Measurements from ENCODE around the gene TRIP13.
"Not testable (repeated sequence)": the region's sequence is repeated elsewhere in the genome, so short reads cannot be mapped to it uniquely, and the experiment has no call there.

TRIP13 gene

DNA sequence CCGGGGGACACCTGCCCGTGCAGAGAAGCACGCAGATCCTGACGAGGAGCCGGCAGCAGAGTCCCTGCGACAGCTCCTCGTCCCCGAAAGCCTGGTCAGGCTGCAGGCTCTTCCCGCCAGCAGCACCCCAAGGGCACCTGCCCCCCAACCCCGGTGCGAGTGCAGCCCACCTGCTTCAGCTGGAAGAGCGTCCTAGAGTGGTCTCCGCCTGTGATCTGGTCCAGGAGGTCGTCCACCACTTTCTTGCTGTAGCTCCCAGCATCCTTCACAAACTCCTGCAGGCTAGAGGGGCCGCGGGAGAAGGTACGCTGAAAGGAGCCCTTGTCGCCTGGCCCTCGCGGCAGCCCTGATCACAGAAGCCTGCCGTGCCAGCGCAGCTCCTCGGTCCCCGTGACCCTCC is 16.8 kb upstream of the TRIP13 start:
- TF ChIP-seq, protein P1, sequence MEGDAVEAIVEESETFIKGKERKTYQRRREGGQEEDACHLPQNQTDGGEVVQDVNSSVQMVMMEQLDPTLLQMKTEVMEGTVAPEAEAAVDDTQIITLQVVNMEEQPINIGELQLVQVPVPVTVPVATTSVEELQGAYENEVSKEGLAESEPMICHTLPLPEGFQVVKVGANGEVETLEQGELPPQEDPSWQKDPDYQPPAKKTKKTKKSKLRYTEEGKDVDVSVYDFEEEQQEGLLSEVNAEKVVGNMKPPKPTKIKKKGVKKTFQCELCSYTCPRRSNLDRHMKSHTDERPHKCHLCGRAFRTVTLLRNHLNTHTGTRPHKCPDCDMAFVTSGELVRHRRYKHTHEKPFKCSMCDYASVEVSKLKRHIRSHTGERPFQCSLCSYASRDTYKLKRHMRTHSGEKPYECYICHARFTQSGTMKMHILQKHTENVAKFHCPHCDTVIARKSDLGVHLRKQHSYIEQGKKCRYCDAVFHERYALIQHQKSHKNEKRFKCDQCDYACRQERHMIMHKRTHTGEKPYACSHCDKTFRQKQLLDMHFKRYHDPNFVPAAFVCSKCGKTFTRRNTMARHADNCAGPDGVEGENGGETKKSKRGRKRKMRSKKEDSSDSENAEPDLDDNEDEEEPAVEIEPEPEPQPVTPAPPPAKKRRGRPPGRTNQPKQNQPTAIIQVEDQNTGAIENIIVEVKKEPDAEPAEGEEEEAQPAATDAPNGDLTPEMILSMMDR (IDR thresholded peaks at IDR 0.05; ENCODE audit: low read depth, low read length): no peak
- no peak overlapping the region for H3K4me3 ChIP-seq (ENCODE audit: low read depth, low read length)

GRCh38 chr5:876398-877365 is 16.0 kb upstream of the TRIP13 start:
- TF ChIP-seq, protein P1 (IDR thresholded peaks at IDR 0.05; ENCODE audit: low read depth, low read length): no peak
- H3K4me3 ChIP-seq (ENCODE audit: low read depth, low read length): no peak overlapping the region

GRCh38 chr5:878125-878524 is 14.6 kb upstream of the TRIP13 start:
- no peak overlapping the region for H3K4me3 ChIP-seq (ENCODE audit: low read depth, low read length)
- TF ChIP-seq, protein P1 (IDR thresholded peaks at IDR 0.05; ENCODE audit: low read depth, low read length): no peak

- not testable (repeated sequence) for H3K4me3 ChIP-seq (ENCODE audit: low read depth, low read length)
Measured at GRCh38 chr5:878677-879076, 14.0 kb upstream of the TRIP13 start.

DNA sequence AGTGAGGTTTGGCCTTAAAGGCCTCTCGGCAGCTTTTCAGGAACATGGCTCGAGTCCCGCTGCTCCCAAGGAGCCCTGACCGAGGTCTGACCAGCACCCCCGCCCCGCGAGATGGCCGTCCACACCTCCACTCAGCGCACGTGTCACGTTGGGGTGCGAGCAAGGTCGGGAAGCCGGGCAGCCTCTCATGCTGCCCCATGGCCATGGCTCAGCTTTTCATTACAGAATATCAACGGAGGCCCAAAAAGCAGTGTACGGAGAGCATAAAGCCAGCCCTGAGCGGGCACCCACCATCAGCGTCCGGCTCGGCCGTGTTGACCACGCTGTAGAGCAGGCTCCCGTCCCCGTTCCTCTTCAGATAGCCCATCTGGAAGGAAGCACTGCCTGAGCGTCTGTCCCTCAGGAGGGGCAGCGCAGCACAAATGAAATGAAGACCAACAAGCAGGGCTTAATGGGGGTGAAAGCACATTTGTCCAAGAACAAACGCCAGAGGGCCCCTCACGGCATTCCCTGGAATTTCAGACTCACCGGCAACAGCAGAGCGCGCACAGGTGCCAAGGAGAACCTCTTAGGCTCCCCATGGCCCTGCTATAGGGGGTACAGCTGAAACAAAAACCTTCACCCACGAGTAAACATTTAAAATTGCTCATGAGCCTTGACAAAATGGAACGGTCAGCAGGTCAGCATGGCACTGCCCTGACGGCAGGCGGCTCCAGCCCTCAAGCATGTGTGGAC is 11.7 kb upstream of the TRIP13 start:
- TF ChIP-seq, protein P1 (IDR thresholded peaks at IDR 0.05; ENCODE audit: low read depth, low read length): no peak
- no peak overlapping the region for H3K4me3 ChIP-seq (ENCODE audit: low read depth, low read length)

GRCh38 chr5:881551-881935 is 11.1 kb upstream of the TRIP13 start:
- TF ChIP-seq, protein P1 (IDR thresholded peaks at IDR 0.05; ENCODE audit: low read depth, low read length): no peak

GRCh38 chr5:882253-883183 is 10.2 kb upstream of the TRIP13 start:
- TF ChIP-seq, protein P1 (IDR thresholded peaks at IDR 0.05; ENCODE audit: low read depth, low read length): no peak
- no peak overlapping the region for H3K4me3 ChIP-seq (ENCODE audit: low read depth, low read length)

More at GRCh38 chr5:881551-881935, 11.1 kb upstream of the TRIP13 start:
- no peak overlapping the region for H3K4me3 ChIP-seq (ENCODE audit: low read depth, low read length)

Measured in WI38 (cell line).